Measurements from ENCODE around the gene MEX3A.

GRCh38 chr1:156126630-156127534, 44.6 kb upstream of the MEX3A start:
- no peak for TF ChIP-seq CTCF (IDR thresholded peaks at IDR 0.05)
- TF ChIP-seq POLR2A (IDR thresholded peaks at IDR 0.05): no peak
